Loucy (cell line): ENCODE results near the gene RPL21.

ENCODE experiments used
- EZH2phosphoT487 ChIP-seq: fragments of 200-600 bp; IDR thresholded peaks from 2 replicates; pipeline ENCODE4 v1.6.1; 2018; ENCODE audit warnings: antibody characterized with exemption, mild to moderate bottlenecking, moderate library complexity, borderline replicate concordance
- TF ChIP-seq, protein P1 (sequence below): fragments of 200-600 bp; sonication (generic); conservative IDR thresholded peaks from 2 replicates; pipeline ENCODE4 v1.5.1; 2014; ENCODE audit warnings: mild to moderate bottlenecking, antibody characterized with exemption, low read length

GRCh38 chr13:27281420-27281819, 30.1 kb downstream of the RPL21 start:
- TF ChIP-seq, protein P1, sequence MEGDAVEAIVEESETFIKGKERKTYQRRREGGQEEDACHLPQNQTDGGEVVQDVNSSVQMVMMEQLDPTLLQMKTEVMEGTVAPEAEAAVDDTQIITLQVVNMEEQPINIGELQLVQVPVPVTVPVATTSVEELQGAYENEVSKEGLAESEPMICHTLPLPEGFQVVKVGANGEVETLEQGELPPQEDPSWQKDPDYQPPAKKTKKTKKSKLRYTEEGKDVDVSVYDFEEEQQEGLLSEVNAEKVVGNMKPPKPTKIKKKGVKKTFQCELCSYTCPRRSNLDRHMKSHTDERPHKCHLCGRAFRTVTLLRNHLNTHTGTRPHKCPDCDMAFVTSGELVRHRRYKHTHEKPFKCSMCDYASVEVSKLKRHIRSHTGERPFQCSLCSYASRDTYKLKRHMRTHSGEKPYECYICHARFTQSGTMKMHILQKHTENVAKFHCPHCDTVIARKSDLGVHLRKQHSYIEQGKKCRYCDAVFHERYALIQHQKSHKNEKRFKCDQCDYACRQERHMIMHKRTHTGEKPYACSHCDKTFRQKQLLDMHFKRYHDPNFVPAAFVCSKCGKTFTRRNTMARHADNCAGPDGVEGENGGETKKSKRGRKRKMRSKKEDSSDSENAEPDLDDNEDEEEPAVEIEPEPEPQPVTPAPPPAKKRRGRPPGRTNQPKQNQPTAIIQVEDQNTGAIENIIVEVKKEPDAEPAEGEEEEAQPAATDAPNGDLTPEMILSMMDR, result peak; percentile 42
- TF ChIP-seq EZH2phosphoT487, result no peak
